ENCODE results near the gene RARG.

Gene RARG

DNA sequence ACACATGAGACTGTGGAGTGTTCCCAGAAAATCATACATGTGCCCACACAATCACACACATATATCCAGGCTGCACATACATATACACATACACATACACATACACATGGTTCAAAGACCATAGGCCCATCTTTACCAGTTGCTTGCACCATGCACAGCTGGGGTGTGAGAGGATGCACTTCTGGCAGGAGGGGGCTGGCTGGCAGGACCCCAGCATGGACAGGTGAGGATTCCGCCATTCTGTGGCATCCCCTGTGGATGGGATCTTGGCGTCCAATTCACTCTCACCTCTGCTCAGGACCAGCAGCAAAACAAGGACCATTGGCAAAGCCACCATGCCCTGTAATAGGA, 31.9 kb downstream of the RARG start:
- Histone ChIP-seq H3K9ac (no peak overlapping the region), H3K79me2 (no peaks in the 10 kb centered on the region), H2AFZ (no peak overlapping the region), H3K36me3 (ENCODE audit: control insufficient read depth, insufficient read depth, low read length) (no peaks in the 10 kb centered on the region), H3K27me3 (ENCODE audit: control insufficient read depth, insufficient read depth, low read length) (no peaks in the 10 kb centered on the region), H3K4me1 (no peaks in the 10 kb centered on the region), H3K9me3 (ENCODE audit: control insufficient read depth, low read length) (no peaks in the 10 kb centered on the region), H3K27ac (no peak overlapping the region), H3K4me3 (ENCODE audit: low read depth, low read length) (no peak overlapping the region), H3K4me2 (ENCODE audit: low read length) (no peak overlapping the region)
- TF ChIP-seq, protein P1, sequence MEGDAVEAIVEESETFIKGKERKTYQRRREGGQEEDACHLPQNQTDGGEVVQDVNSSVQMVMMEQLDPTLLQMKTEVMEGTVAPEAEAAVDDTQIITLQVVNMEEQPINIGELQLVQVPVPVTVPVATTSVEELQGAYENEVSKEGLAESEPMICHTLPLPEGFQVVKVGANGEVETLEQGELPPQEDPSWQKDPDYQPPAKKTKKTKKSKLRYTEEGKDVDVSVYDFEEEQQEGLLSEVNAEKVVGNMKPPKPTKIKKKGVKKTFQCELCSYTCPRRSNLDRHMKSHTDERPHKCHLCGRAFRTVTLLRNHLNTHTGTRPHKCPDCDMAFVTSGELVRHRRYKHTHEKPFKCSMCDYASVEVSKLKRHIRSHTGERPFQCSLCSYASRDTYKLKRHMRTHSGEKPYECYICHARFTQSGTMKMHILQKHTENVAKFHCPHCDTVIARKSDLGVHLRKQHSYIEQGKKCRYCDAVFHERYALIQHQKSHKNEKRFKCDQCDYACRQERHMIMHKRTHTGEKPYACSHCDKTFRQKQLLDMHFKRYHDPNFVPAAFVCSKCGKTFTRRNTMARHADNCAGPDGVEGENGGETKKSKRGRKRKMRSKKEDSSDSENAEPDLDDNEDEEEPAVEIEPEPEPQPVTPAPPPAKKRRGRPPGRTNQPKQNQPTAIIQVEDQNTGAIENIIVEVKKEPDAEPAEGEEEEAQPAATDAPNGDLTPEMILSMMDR (IDR thresholded peaks at IDR 0.05) = no peak

DNA sequence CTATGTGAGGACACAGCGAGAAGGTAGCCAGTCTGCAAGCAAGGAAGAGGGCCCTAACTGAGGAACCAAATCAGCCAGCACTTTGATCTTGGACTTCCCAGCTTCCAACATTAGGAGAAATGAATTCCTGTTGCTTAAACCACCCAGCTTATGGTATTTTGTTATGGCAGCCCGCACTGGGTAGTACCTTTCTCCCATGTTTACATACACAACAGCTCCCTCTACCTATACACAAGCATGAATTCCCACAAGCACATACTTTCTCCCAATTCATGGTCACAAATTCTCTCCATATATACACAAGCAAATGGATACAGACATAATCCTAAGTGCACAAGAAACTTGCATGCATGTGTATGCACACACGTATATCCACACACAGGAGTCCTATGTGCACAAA, 32.3 kb downstream of the RARG start:
- Histone ChIP-seq H3K79me2 (no peaks in the 10 kb centered on the region), H3K9ac (no peak overlapping the region), H3K9me3 (ENCODE audit: control insufficient read depth, low read length) (no peaks in the 10 kb centered on the region), H3K4me1 (peaks cover 3% of the 10 kb centered on the region), H3K27me3 (ENCODE audit: control insufficient read depth, insufficient read depth, low read length) (no peaks in the 10 kb centered on the region), H3K36me3 (ENCODE audit: control insufficient read depth, insufficient read depth, low read length) (no peaks in the 10 kb centered on the region), H3K27ac (no peak overlapping the region), H2AFZ (no peak overlapping the region), H3K4me3 (ENCODE audit: low read depth, low read length) (no peak overlapping the region), H3K4me2 (ENCODE audit: low read length) (no peak overlapping the region)
- TF ChIP-seq, protein P1 (IDR thresholded peaks at IDR 0.05) = no peak

DNA sequence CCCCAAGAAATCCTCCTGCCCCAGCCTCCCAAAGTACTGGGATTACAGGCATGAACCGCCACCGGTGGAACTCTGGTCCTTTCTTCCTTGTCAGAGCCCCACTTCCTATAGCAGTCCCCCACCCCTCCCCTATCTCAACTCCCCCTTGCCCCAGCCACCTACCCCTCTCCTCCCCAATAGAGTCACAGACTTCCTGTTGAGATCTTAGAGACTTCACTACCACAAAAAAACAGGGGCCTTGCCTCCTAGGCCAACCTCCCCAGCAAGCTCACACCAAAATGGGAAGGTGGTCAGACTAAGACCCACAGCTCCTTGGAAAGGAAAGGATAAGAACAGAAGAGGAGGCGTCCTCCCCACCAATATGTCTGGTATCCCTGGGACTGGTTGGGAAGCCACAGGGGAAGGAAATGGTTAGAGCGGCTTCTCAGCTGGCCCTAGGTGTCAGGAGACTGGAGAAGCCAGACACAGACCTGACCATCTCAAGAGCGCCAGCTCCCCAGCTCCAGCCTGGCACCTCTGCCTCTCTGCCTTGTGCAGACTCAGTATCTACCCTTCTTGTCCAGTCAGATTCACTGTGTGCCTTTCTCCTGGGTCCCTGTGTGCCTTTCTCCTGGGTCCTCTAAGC, 33.4 kb downstream of the RARG start:
- H2AFZ ChIP-seq = no peak overlapping the region
- no peaks in the 10 kb centered on the region for H3K27me3 ChIP-seq (ENCODE audit: control insufficient read depth, insufficient read depth, low read length)
- H3K79me2 ChIP-seq = no peaks in the 10 kb centered on the region
- no peak overlapping the region for H3K4me3 ChIP-seq (ENCODE audit: low read depth, low read length)
- no peak overlapping the region for H3K9ac ChIP-seq
- H3K9me3 ChIP-seq (ENCODE audit: control insufficient read depth, low read length) = no peaks in the 10 kb centered on the region
- no peak overlapping the region for H3K27ac ChIP-seq
- no peaks in the 10 kb centered on the region for H3K36me3 ChIP-seq (ENCODE audit: control insufficient read depth, insufficient read depth, low read length)
- H3K4me2 ChIP-seq (ENCODE audit: low read length) = no peak overlapping the region
- H3K4me1 ChIP-seq = peaks cover 8% of the 10 kb centered on the region
- TF ChIP-seq, protein P1 (IDR thresholded peaks at IDR 0.05) = no peak

DNA sequence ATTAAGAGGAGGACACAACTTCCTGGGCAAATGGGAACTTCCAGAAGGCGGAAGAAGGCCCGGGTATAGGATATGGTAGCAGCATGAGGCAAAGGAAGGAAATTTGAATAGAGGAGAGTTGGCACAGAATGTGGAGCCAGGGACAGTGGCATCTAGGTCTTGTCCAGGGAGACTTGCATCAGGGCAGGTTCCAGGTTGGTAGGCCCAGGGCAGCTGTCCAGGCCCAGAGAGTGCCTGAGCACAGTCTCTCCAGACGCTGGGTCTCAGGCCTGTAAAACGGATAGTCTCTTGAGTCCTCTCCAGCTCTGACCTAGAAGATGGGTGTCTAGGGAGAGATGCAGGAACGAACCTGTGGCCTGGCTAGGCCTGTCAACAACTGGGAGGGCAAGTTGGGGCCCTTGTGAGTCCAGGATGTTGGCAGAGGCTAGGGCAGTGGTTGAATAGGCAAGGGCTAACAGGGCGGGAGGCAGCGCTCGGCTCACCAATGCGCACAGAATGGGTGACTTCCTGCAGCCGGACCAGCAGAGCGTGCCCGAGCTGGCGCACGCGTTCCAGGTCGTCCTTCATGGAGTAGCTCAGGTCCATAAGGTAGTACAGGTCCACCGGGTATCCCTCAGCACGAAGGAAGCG, 34.9 kb downstream of the RARG start:
- TF ChIP-seq, protein P1 (IDR thresholded peaks at IDR 0.05) = no peak
- Histone ChIP-seq H3K9me3 (ENCODE audit: control insufficient read depth, low read length) (no peaks in the 10 kb centered on the region), H3K36me3 (ENCODE audit: control insufficient read depth, insufficient read depth, low read length) (no peaks in the 10 kb centered on the region), H2AFZ (peak overlapping the region; percentile 88), H3K27me3 (ENCODE audit: control insufficient read depth, insufficient read depth, low read length) (no peaks in the 10 kb centered on the region), H3K27ac (no peak overlapping the region), H3K4me2 (ENCODE audit: low read length) (no peak overlapping the region), H3K4me1 (peaks cover 8% of the 10 kb centered on the region), H3K9ac (no peak overlapping the region), H3K4me3 (ENCODE audit: low read depth, low read length) (no peak overlapping the region), H3K79me2 (no peaks in the 10 kb centered on the region)

DNA sequence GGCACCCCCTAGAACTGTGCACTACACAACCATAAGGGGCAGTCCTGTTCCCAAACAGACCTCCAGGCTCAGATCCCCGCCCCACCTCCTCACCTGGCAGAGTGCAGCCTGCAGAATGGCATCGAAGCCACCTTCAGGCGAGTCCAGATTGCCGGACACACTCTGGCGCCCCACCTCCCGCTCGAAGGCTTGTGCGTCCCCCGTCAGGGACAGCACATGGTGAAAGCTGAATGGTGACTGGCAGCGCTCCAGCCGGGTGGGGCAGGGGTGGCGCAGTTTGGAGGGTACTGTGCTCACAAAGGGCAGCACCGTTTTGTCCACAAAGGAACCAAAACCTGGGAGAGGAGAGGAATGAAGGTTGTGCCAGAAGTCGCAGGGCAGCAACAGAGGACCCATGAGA, 35.5 kb downstream of the RARG start:
- H2AFZ ChIP-seq = no peak overlapping the region
- no peak overlapping the region for H3K27ac ChIP-seq
- no peak overlapping the region for H3K4me2 ChIP-seq (ENCODE audit: low read length)
- peaks cover 8% of the 10 kb centered on the region for H3K4me1 ChIP-seq
- H3K9me3 ChIP-seq (ENCODE audit: control insufficient read depth, low read length) = no peaks in the 10 kb centered on the region
- H3K4me3 ChIP-seq (ENCODE audit: low read depth, low read length) = no peak overlapping the region
- H3K79me2 ChIP-seq = no peaks in the 10 kb centered on the region
- no peaks in the 10 kb centered on the region for H3K36me3 ChIP-seq (ENCODE audit: control insufficient read depth, insufficient read depth, low read length)
- H3K9ac ChIP-seq = no peak overlapping the region
- TF ChIP-seq, protein P1 (IDR thresholded peaks at IDR 0.05) = no peak
- no peaks in the 10 kb centered on the region for H3K27me3 ChIP-seq (ENCODE audit: control insufficient read depth, insufficient read depth, low read length)

Data from parathyroid adenoma (tissue), 2 donors.